GM19397 (cell line): Measurements from ENCODE around the gene COL4A1.

ENCODE experiments used
- ATAC-seq: cut with Tn5 transposase; IDR thresholded peaks from one replicate; pipeline ENCODE4 v1.9.1; 2021; ENCODE audit warnings: mild to moderate bottlenecking, moderate library complexity; ENCODE audit not compliant: unreplicated experiment

The COL4A1 gene

GRCh38 chr13:110341445-110342244 lies 34.7 kb upstream of the COL4A1 start:
- peak; percentile 53 for ATAC-seq

DNA sequence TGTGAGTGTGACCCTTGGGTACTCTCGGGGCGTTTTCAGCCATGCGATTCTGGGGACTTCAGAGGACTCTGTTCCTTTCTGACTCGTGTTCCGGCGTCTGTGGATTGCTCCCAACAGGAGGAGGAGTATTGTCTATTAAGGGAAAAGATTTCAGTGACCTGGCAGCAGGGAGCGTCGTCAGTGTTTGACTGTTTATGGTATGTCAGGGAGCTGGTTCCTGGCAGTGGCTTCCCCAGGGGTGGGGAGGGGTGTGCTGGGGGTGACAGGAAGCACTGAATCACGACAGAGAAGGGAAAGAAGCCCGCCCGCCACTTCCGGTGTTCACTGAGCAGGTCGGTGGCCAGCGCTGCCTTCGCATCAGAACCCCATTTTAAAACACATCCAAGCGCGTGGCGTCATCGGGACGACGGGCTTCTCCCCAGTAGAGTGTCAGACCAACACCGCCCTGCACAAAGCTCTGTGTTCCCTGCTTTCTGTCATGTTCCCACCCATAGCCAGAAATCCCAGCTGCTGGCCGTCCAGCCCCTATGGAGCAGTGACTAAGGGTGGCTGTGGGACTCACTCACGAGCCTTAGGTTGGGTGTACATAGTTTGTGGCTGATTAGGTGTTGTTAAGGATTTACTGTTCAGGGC lies 34.0 kb upstream of the COL4A1 start:
- ATAC-seq: peak; percentile 65

DNA sequence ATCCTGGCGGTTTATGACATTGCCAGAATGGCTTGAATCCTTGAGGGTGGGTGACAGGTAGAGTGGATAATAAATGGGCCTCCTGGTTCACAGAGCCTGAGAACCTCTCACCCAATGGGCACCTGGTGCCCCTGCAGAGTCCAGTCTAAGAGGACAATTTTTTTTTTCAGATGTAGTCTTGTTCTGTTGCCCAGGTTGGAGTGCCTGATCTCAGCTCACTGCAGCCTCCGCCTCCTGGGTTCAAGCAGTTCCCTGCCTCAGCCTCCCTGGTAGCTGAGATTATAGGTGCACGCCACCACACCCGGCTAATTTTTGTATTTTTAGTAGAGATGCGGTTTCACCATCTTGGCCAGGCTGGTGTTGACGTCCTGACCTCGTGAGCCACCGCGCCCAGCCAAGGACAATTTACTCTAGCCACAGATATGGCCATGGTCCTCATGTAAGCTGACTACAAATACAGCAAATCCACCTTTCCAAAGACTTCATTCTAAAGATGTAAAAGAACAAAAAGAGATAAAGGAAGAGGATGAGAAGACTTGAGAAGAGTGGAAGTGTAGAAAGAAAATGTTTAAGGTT lies 33.1 kb upstream of the COL4A1 start:
- no peak for ATAC-seq

DNA sequence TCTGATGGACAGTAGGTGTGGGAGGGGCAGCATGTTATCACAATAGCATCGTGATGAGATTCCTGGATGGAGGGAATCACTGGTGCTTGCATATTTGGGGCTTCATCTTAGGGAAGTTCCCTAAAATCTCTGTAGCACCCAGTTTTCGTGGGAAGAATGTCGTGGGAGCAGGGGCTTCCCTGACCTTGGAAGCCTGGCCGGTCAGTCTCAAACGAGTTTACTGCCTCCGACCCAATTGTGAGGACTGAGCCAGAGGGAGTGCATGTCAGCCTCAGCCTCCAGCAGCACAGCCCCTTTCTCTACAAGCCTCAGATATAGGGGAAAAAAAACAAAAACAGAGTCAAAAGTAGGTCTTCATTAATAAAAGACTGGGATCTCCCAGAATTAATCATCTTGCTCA lies 32.3 kb upstream of the COL4A1 start:
- no peak for ATAC-seq

DNA sequence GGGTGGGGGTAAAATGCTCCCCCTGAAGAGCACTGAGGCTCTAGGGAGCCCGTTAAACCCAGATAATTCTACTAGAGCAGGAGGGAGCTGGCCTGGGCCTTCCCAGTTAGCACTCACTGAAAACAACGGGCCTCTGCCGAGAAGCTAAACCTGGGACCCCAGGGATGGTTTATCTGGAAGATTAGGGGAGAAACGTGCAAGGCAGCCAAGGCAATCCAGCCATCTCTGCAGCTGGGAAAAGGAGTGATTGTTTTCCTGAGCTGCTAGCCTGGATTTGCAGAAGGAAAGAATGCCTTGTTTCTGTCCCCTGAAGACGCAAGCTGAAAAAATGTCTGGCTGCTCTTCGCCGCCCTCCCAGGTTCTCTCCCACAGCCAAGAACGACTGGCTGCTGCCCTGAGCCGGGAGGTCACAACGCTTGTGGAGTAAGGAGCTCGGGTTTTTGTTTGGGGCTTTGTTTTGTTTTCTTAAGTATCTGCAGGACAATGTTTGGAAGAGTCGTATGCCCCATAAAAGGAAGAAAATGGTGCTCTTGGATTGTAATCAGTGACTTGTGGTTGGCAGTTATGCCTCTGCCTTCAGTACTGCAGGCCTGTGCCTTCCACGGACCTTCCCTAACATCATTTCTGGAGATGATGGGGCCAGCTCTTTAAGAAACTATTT lies 31.6 kb upstream of the COL4A1 start:
- no peak for ATAC-seq

DNA sequence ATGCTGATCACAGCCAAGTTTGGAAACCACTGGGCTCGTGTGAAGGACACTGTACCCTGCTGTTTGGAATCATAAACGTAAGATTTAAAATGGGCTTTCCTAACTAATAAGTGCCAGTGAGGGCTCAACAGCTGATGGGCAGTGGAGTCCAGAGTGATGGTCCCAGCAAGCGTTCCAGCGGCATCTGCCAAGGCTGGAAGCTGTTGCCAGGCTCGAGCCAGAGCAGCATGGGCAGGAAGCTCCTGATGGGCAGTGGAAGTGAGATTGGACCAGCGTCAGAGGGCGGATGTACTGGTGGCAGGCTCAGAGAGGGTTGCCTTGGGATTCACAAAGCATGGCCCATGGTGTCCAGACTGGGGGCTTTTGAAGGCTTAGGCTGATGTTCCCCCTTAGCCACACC lies 30.3 kb upstream of the COL4A1 start:
- ATAC-seq: no peak

- ATAC-seq: no peak
Measured at GRCh38 chr13:110336681-110337080, 29.7 kb upstream of the COL4A1 start.

- ATAC-seq: no peak
Measured at GRCh38 chr13:110336108-110336507, 29.2 kb upstream of the COL4A1 start.

DNA sequence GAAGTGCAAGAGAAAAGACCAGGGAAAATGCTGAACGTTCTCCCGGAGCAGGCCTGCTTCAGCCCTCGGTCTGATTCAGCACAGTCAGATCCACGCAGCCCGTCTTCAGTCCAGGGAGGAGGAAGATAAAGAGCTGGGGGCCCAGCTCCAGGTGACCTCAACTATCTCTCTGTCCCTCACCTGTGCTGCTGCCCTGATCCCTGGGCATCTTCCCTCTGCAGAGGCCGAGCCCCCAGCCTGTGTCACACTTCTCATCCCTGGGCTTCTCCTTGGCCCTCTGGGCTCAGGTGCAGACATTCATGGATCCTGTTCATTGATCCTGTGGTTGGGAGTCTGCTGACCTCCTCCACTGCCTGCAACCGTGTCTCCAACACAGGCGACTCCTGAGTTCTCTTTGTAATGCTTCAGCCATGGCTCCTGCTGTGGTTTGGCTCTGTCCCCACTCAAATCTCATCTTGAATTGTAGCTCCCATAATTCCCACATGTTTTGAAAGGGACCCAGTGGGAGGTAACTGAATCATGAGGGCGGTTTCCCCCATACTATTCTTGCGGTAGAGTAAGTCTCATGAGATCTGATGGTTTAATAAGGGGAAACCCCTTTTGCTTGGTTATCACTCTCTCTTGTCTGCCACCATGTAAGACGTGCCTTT lies 28.0 kb upstream of the COL4A1 start:
- no peak for ATAC-seq

DNA sequence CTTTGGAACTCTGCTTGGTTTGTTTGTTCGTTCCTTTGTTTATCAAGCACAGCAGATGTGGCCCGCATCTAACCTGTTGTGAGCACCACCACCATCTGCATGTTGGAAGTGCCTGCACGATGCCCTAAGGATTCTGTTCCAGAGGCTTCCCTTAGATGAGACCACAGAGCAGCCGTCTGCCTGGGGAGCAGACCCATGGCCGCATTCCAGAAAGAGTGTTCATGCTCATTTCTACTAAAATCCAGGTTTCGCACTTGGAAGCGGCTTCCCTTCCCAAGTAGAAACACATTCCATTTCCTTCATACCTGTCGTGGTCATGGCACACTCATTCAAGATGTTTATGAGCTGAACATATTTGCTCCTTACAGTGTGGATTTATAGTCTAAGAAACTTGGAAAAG lies 27.3 kb upstream of the COL4A1 start:
- ATAC-seq: no peak

- ATAC-seq: no peak
Measured at GRCh38 chr13:110333837-110334236, 26.9 kb upstream of the COL4A1 start.

- no peak for ATAC-seq
Measured at GRCh38 chr13:110332750-110333149, 25.8 kb upstream of the COL4A1 start.

DNA sequence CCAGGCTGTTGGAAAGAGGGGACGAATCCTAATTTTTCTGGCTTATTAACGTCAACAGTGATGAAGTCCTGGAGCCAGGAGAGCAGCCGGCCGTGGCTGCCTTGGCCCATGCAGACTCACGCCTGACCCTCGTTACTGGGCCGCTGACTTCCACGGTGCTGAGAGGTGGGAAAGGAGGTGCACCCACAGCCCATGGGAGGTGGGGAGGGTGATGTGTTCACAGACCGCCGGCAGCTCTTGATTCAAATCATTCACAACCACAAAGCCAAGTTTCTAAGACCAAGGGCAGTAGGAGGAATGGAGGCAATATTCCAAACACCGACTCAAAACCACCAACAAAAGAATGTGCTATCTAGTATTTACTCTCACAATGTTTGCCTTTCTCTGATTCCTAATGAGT lies 24.4 kb upstream of the COL4A1 start:
- ATAC-seq: no peak

DNA sequence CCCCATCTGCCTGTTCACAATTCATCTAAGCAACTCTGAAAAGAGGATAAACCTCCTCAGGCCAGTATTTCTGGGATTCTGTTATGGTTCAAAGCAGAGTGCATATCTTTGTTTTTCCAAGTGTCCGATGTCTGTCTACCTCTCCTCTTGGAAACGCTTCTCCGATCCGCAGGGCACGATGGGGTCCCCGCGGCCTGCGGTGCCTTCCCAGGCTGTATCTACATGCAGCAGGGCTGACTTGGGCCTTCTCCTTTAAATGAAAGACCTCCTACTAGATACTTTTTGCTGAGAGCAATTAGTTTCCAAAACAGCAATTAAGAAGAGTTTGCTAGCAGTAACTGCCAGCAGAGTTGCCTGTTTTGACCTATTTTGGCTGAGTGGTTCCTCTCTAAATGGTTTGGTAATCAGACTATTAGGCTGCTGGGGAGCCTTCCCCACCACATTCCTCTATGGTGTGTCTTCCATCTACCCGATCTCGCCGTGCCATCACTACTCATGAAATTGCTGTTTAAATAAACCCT lies 23.6 kb upstream of the COL4A1 start:
- ATAC-seq: no peak

DNA sequence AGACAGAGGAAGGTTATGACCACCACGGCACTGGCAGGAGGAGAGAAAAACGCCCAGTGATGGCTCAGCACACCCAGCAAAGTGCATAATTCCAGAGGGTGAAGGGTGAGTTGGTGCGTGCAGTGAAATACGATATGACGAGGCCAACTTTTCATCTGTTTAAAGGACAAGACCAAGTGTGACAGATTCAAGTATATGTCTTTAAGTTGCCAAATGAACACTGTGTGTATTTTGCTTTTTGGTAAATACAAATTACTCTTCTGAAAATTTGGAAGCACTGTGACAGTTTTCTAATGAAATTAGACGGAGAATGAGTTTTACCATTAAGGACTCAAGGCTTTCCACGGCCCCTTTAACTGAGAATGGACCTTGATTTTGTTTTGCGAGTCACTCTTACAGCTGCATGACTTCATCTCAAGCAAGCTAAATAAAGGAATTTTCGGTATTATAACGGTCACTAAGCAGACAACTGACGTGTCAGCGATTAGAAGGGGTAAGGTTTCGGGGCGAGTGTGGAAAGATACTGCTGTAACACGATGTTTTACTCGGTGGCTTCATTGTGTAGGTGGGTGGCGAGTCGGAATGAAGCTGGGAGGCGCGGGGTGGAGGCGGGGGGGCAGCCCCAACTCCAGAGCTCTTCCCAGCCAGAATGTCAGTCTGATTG lies 23.0 kb upstream of the COL4A1 start:
- ATAC-seq: no peak

DNA sequence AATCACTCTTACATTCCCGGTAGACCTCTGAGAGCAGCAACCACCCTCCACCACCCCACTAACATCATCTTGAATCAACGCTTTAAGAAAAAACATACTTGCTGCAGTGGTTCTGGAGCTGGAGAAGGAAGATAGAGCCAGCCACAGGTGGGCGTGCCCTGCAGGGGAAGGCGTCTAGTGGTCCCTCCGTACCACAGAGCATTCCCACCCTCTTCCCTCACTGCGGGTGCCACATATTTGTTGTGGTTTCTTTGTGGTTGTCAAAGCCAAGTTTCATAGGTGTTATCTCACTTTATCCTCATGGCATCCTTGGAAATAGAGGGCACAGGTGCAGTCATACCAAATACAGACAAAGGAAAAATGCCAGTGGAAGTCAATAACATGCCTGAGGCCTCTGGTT lies 22.3 kb upstream of the COL4A1 start:
- no peak for ATAC-seq

GRCh38 chr13:110328573-110328972 lies 21.6 kb upstream of the COL4A1 start:
- ATAC-seq: no peak

- ATAC-seq: no peak
Measured at GRCh38 chr13:110327051-110327721, 20.2 kb upstream of the COL4A1 start.

- ATAC-seq: no peak
Measured at GRCh38 chr13:110326263-110326904, 19.4 kb upstream of the COL4A1 start.
